ENCODE data around the gene GNPTG. TPM values are rescaled to one million over a fixed set of nuclear protein-coding genes. Genes with fewer than 3 reads are reported as not detected.

The GNPTG gene
- total RNA-seq, 1 donor from 2014 or later, result 52.9 TPM

DNA sequence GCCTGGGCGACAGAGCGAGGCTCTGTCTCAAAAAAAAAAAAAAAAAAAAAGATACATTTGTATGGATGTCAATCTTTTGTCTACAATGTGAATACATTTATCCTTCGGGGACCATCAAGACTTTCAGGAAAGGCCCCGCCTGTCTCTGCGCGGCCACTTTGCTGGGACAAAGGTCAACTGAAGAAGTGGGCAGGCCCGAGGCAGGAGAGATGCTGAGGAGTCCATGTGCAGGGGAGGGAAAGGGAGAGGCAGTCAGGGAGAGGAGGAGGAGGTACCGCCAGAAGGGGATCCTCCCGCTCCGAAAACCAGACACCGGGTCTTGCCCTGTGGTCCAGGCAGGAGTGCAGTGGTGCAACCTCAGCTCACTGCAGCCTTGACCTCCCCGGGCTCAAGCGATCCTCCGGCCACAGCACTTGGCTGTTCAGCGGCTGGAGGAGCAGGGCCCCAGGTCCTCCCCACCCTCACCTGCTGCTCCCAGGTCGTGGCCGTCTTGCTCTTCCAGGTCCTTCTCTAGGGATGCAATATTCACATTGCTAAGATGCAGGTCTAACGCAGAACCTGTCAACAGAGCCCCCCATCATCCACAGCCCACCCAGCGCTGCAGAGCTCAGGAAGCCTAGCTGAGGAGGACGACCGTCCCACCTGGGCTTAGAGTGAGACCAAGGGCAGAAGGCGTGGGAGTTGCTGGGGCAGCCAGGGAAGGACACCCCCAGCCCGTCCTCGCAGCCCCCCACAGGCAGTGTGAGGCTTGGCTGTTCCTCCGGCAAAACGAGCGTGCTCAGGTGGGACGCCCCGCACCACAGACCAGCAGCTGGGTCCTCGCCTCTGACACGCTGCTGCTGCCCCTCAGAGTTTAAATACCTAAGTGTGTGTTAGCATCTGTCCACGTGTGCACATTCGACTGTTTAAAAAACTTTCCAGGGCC lies 19.6 kb downstream of the GNPTG start:
- peaks cover 2% of the 10 kb centered on the region for H3K36me3 Mint-ChIP-seq
- H3K4me3 Mint-ChIP-seq, result no peak overlapping the region
- no peaks in the 10 kb centered on the region for H3K9me3 Mint-ChIP-seq
- no peak for DNase-seq (ENCODE audit: low spot score in 2 of 2, unreplicated experiment in 2 of 2)
- TF ChIP-seq CTCF (IDR thresholded peaks at IDR 0.05; ENCODE audit: unreplicated experiment), result no peak
- H3K4me1 Mint-ChIP-seq, result no peaks in the 10 kb centered on the region
- no peaks in the 10 kb centered on the region for H3K27me3 Mint-ChIP-seq (ENCODE audit: low read depth)
- H3K27ac Mint-ChIP-seq, result no peak overlapping the region

DNA sequence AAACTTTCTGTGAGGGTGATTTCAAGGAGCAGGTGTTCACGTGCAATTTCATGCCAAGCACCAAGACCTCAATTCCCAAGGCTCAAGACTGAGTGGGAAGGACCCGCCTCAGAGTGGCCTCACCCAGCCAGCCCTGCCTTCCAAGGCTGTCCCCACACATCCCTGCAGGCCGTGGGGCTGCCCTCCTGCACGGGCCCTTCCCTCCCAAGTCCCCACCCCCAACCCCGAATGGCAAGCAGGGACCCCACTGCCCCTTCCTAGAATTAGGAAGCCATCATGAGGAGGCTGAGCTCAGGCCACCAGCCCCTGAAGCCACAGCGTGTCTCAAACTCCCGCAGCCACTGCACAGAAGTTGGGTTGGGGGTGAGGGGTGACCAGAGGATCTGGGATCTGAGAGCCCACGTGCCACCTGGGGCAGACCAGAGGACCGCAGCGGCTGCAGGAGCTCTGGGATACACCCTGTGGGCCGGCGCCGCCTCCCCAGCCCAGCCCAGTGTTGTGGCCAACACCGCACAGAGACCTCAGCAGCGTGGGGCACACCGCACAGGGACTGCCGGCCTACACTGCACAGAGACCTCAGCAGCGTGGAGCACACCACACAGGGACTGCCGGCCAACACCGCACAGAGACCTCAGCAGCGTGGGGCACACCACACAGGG lies 20.7 kb downstream of the GNPTG start:
- peaks cover 2% of the 10 kb centered on the region for H3K36me3 Mint-ChIP-seq
- no peak for TF ChIP-seq CTCF (IDR thresholded peaks at IDR 0.05; ENCODE audit: unreplicated experiment)

DNA sequence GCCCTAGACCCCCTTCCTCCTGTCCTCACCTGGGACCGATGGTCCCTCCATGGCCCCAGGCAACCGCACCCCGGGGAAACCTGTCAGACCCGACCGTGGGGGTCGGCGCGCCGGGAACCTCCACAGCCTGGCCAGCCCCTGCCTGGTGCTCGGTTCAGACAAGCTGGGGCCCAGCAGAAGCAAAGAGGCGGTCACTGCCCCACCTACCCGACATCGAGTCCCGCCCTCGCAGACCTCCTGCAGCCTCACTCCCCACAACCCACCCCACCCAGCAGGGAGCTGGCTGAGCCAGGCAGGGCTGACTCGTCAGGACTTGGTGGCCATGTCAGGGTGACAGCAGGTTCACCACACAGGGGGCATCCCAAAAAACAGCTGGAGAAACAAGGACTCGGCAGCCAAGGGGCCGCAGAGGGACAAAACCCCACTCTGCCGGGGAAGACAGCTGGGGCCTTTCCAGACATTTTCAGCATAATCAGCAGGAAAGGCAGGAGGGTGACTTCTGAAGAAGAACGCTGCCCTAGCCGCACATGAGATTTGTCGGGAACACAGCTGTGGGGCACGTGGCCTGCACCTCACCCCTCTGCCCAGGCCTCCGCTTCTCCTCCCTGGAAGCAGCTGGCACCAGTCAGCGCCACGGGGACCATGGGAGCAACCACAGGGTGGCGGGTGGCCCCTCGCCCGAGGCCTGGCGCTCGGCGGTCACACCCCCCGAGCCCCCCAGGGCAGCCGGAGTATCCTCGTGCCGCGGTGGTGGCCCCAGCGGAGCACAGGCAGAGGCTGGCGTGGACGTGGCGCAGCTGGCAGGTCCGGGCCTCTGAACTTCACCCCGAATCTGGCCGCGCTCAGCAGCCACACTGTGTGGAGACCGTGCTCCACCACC lies 22.9 kb downstream of the GNPTG start:
- Mint-ChIP-seq H3K27me3 (ENCODE audit: low read depth) (peaks cover 9% of the 10 kb centered on the region), H3K27ac (no peak overlapping the region), H3K4me3 (no peak overlapping the region), H3K4me1 (peaks cover 10% of the 10 kb centered on the region), H3K9me3 (no peaks in the 10 kb centered on the region), H3K36me3 (peaks cover 2% of the 10 kb centered on the region)
- no peak for TF ChIP-seq CTCF (IDR thresholded peaks at IDR 0.05; ENCODE audit: unreplicated experiment)
- no peak for DNase-seq (ENCODE audit: low spot score in 2 of 2, unreplicated experiment in 2 of 2)

More for the DNA sequence above, 20.7 kb downstream of the GNPTG start:
- Mint-ChIP-seq H3K27me3 (ENCODE audit: low read depth) (no peaks in the 10 kb centered on the region), H3K4me1 (no peaks in the 10 kb centered on the region), H3K9me3 (no peaks in the 10 kb centered on the region), H3K4me3 (no peak overlapping the region), H3K27ac (no peak overlapping the region)
- DNase-seq (ENCODE audit: low spot score in 2 of 2, unreplicated experiment in 2 of 2), result no peak

- no peak overlapping the region for H3K4me3 Mint-ChIP-seq
- peaks cover 14% of the 10 kb centered on the region for H3K27me3 Mint-ChIP-seq (ENCODE audit: low read depth)
- H3K9me3 Mint-ChIP-seq, result no peaks in the 10 kb centered on the region
- no peak for DNase-seq (ENCODE audit: low spot score in 2 of 2, unreplicated experiment in 2 of 2)
- no peak for TF ChIP-seq CTCF (IDR thresholded peaks at IDR 0.05; ENCODE audit: unreplicated experiment)
- peaks cover 2% of the 10 kb centered on the region for H3K36me3 Mint-ChIP-seq
- no peak overlapping the region for H3K27ac Mint-ChIP-seq
- peaks cover 14% of the 10 kb centered on the region for H3K4me1 Mint-ChIP-seq
Measured at GRCh38 chr16:1375298-1375640, 23.5 kb downstream of the GNPTG start.

- Mint-ChIP-seq H3K36me3 (peaks cover 4% of the 10 kb centered on the region), H3K27ac (no peak overlapping the region), H3K4me3 (no peak overlapping the region), H3K9me3 (no peaks in the 10 kb centered on the region), H3K4me1 (peaks cover 15% of the 10 kb centered on the region), H3K27me3 (ENCODE audit: low read depth) (peaks cover 14% of the 10 kb centered on the region)
- TF ChIP-seq CTCF (IDR thresholded peaks at IDR 0.05; ENCODE audit: unreplicated experiment), result no peak
- DNase-seq (ENCODE audit: low spot score in 2 of 2, unreplicated experiment in 2 of 2), result no peak
Measured at GRCh38 chr16:1375741-1376410, 24.1 kb downstream of the GNPTG start.
